GM06990 (cell line): ENCODE data around the gene GJC1.
"Not testable (repeated sequence)": the region's sequence is repeated elsewhere in the genome, so short reads cannot be mapped to it uniquely, and the experiment has no call there.

Source experiments
- DNase-seq: peaks from one replicate; pipeline ENCODE4 v3.0.0-alpha.2; 2011; ENCODE audit not compliant: insufficient read length; ENCODE audit errors: extremely low read depth
- H3K27me3 ChIP-seq: replicated peaks from 2 replicates; pipeline ENCODE4 v1.6.0; 2011; ENCODE audit warnings: low read length; ENCODE audit not compliant: control insufficient read depth, insufficient read depth
- H3K36me3 ChIP-seq: 2 replicates; pipeline ENCODE4 v1.5.1; 2011; ENCODE audit warnings: low read length; ENCODE audit not compliant: control insufficient read depth, insufficient read depth
- H3K4me3 ChIP-seq: replicated peaks from 2 replicates; pipeline ENCODE4 v1.5.1; 2011; ENCODE audit warnings: low read depth, mild to moderate bottlenecking, control low read depth, low read length
- TF ChIP-seq, protein P1 (sequence below): IDR thresholded peaks from 2 replicates; pipeline ENCODE4 v1.5.1; 2011; ENCODE audit warnings: low read length, control low read depth, mild to moderate bottlenecking, inconsistent platforms; ENCODE audit not compliant: insufficient read depth, poor library complexity, severe bottlenecking

GJC1 gene

DNA sequence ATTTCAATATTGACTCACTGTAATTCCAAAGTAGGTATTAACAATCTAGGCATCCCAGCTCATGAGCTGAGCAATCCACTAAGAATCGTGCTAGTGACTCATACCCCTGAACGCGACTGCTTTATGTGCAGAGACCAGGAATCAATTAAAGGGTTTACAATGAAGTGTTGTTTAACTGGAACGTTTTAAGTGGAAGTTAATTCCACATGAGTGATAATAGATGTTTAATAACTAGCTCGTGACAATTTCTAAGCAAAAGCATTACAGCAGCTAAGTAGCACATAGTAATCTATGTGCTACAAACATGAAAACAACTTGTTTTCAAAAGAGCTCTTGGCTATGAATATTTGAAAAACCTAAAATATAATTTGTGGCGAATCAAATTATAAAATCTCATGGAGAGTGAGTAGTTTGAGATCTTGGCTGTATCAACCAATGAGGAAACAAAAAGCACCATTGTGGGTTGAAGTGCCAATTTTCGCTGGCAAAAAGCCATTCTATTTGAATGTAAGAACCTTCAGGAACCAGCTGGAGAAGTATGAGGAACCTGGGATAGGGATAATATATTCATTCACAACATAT lies 9.4 kb downstream of the GJC1 start:
- TF ChIP-seq, protein P1, sequence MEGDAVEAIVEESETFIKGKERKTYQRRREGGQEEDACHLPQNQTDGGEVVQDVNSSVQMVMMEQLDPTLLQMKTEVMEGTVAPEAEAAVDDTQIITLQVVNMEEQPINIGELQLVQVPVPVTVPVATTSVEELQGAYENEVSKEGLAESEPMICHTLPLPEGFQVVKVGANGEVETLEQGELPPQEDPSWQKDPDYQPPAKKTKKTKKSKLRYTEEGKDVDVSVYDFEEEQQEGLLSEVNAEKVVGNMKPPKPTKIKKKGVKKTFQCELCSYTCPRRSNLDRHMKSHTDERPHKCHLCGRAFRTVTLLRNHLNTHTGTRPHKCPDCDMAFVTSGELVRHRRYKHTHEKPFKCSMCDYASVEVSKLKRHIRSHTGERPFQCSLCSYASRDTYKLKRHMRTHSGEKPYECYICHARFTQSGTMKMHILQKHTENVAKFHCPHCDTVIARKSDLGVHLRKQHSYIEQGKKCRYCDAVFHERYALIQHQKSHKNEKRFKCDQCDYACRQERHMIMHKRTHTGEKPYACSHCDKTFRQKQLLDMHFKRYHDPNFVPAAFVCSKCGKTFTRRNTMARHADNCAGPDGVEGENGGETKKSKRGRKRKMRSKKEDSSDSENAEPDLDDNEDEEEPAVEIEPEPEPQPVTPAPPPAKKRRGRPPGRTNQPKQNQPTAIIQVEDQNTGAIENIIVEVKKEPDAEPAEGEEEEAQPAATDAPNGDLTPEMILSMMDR: no peak
- H3K27me3 ChIP-seq: no peaks in the 10 kb centered on the region
- no peak overlapping the region for H3K4me3 ChIP-seq
- no peaks in the 10 kb centered on the region for H3K36me3 ChIP-seq
- DNase-seq: no peak

DNA sequence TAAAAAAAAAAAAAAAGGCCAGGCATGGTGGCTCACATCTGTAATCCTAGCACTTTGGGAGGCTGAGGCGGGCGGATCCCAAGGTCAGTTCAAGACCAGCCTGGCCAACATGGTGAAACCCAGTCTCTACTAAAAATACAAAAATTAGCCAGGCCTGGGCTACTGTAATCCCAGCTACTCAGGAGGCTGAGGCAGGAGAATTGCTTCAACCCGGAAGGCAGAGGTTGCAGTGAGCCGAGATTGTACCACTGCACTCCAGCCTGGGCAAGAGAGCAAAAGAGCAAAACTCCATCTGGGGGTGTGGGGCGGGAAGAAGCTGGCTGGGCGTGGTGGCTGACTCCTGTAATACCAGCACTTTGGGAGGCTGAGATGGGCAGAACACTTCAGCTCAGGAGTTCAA lies 11.6 kb downstream of the GJC1 start:
- H3K36me3 ChIP-seq, DNase-seq, H3K4me3 ChIP-seq, H3K27me3 ChIP-seq: not testable (repeated sequence)

DNA sequence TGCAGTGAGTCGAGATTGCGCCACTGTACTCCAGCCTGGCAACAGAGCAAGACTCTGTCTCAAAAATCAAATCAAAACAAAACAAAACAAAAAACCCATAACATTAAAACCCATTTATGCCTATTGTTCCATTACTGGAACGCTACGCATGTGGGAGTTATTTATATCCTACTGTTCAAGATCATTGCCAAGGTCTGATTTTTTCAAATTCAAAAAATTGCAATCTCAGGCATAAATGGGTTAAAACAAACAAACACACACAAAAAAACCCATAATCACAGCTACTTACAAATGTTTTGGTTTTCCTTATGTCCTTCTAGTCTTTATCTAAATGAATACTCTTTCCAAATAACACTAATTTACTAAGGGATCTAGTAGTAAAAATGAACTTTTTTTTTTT lies 17.8 kb downstream of the GJC1 start:
- H3K27me3 ChIP-seq: no peaks in the 10 kb centered on the region
- no peak overlapping the region for H3K4me3 ChIP-seq
- no peaks in the 10 kb centered on the region for H3K36me3 ChIP-seq
- TF ChIP-seq, protein P1: no peak
- no peak for DNase-seq

DNA sequence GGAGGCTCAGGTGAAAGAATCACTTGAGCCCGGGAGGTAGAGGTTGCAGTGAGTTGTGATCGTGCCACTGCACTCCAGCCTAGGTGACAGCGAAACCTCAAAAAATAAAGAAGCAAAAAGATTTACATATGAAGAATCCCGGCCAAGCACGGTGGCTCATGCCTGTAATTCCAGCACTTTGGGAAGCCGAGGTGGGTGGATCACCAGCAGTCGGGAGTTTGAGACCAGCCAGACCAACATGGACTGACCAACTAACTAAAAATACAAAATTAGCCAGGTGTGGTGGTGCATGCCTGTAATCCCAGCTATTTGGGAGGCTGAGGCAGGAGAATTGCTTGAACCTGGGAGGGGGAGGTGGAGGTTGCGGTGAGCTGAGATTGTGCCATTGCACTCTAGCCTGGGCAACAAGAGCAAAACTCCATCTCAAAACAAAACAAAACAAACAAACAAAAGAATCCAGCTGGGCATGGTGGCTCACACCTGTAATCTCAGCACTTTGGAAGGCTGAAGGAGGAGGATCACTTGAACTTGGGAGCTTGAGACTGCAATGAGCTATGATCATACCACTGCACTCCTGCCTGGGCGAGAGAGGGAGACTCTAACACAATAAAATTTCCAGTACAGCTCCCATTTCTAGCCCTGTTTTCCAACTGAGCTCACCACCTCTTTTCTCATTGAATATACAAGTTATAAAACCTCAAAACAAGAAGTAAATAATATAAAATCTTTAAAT lies 21.3 kb downstream of the GJC1 start:
- not testable (repeated sequence) for H3K27me3 ChIP-seq, H3K4me3 ChIP-seq, H3K36me3 ChIP-seq, DNase-seq

DNA sequence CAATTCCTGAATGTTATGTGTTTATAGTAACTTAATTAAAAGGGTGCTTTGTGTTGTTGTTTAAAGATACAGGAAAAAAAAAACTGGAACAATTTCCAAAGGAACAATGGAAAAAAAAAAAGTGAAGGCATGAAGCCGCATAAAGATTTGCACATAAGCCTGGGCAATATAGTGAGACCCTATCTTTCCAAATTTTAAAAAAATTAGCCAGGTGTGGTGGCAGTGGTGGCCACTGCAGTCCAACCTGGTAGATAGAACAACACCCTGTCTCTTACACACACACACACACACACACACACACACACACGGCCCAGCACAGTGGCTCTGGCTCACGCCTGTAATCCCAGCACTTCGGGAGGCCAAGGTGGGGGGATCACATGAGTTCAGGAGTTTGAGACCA lies 21.9 kb downstream of the GJC1 start:
- H3K27me3 ChIP-seq: no peaks in the 10 kb centered on the region
- H3K4me3 ChIP-seq: no peak overlapping the region
- no peaks in the 10 kb centered on the region for H3K36me3 ChIP-seq

DNA sequence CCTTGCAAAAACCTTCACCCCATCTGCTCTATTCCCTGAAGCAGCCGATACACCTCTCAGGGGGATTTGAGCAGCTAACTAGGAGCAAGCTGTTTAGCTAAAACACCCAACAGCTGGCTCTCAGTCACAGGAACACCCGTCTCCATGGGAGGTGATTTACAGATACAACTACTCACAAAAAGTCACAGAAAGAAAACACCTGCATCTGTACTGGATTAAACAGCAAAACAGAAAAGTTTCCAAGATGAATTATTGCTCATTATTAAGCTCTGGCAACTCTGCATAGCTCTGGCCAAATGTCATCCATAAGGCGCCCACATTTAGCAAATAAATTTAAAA lies 22.3 kb downstream of the GJC1 start:
- DNase-seq: no peak
- Histone ChIP-seq H3K27me3 (no peaks in the 10 kb centered on the region), H3K36me3 (no peaks in the 10 kb centered on the region), H3K4me3 (no peak overlapping the region)
- TF ChIP-seq, protein P1: no peak

More for the DNA sequence above, 21.9 kb downstream of the GJC1 start:
- TF ChIP-seq, protein P1: no peak
- no peak for DNase-seq
